GM12878 (cell line): Measurements from ENCODE around the gene DCAF4. TPM values are rescaled to one million over a fixed set of nuclear protein-coding genes. Genes with fewer than 3 reads are reported as not detected.

Experiments
- ATAC-seq: fragments of 200-7000 bp; cut with Tn5 transposase; 3 replicates; pipeline ENCODE4 v1.9.1; 2020; ENCODE audit warnings: mild to moderate bottlenecking, moderate library complexity
- BruUV-seq: library from RNA; stranded (reverse); fragments of 400-500 nt; replicated peaks from 2 replicates; lab custom pipeline; 2021; lab: Mats Ljungman, UMichigan
- CTCF ChIA-PET: fragments of 300-600 bp; sonication (Branson Sonifier 250); formaldehyde crosslinking; extraction: SDS; loops from one replicate; lab custom pipeline; 2021; ENCODE audit warnings: inconsistent platforms; lab: Yijun Ruan, JAX
- POLR2A ChIA-PET: fragments of 350-600 bp; formaldehyde crosslinking; extraction: SDS; loops from one replicate; lab custom pipeline; 2021; ENCODE audit warnings: inconsistent platforms; lab: Charles Lee
- RAD21 ChIA-PET: fragments of 300-600 bp; sonication (Branson Sonifier 250); formaldehyde crosslinking; loops from one replicate; lab custom pipeline; 2023; ENCODE audit warnings: antibody characterized with exemption; ENCODE audit not compliant: unreplicated experiment; lab: Charles Lee
- SMC1A ChIA-PET: fragments of 300-600 bp; sonication (Branson Sonifier 250); formaldehyde crosslinking; loops from one replicate; lab custom pipeline; 2023; ENCODE audit not compliant: unreplicated experiment, uncharacterized antibody; lab: Charles Lee
- DNase-seq: peaks from one replicate; pipeline ENCODE4 v3.0.0-alpha.2; 2011; ENCODE audit warnings: low read depth, low spot score
- FAIRE-seq: peaks from 3 replicates; lab custom pipeline; 2011; peaks lifted over from hg19 to GRCh38; lab: Jason Lieb, UNC
- H2AFZ ChIP-seq: 2 replicates; pipeline ENCODE4 v1.6.0; 2011; ENCODE audit warnings: low read depth, low read length, control low read depth; ENCODE audit not compliant: control insufficient read depth
- H3K27ac ChIP-seq: 2 replicates; pipeline ENCODE4 v1.5.1; 2011; ENCODE audit warnings: control low read depth; ENCODE audit not compliant: control insufficient read depth, insufficient read depth
- H3K27me3 ChIP-seq, 2 experiments: replicated peaks in 1 of 2; 2 replicates each; pipeline versions ENCODE4 v1.6.0 to v1.6.1; 2011; ENCODE audit warnings: low read length in 1 of 2; ENCODE audit not compliant: control insufficient read depth in 2 of 2, insufficient read depth in 2 of 2
- H3K36me3 ChIP-seq, 2 experiments: 2 replicates each; pipeline ENCODE4 v1.5.1; 2011; ENCODE audit warnings: low read length in 1 of 2; ENCODE audit not compliant: control insufficient read depth in 2 of 2, insufficient read depth in 2 of 2
- H3K4me1 ChIP-seq: 2 replicates; pipeline ENCODE4 v1.6.1; 2011; ENCODE audit warnings: mild to moderate bottlenecking, low read length, moderate library complexity, mixed read lengths; ENCODE audit not compliant: control insufficient read depth, insufficient read depth
- H3K4me2 ChIP-seq: 2 replicates; pipeline ENCODE4 v1.6.0; 2011; ENCODE audit warnings: control low read depth; ENCODE audit not compliant: control insufficient read depth, insufficient read depth
- H3K4me3 ChIP-seq: fragments of 200-600 bp; sonication (generic); 2 replicates; pipeline ENCODE4 v1.5.1; 2016
- H3K79me2 ChIP-seq: 2 replicates; pipeline ENCODE4 v1.6.0; 2011; ENCODE audit warnings: low read length; ENCODE audit not compliant: control insufficient read depth, insufficient read depth
- H3K9ac ChIP-seq: 2 replicates; pipeline ENCODE4 v1.8.0; 2011; ENCODE audit warnings: low read length, control low read depth, mixed read lengths; ENCODE audit not compliant: control insufficient read depth, insufficient read depth
- H3K9me3 ChIP-seq: replicated peaks from 3 replicates; pipeline ENCODE4 v1.5.1; 2011; ENCODE audit warnings: mild to moderate bottlenecking, low read length; ENCODE audit not compliant: control insufficient read depth, insufficient read depth
- H4K20me1 ChIP-seq: 2 replicates; pipeline ENCODE4 v1.6.0; 2011; ENCODE audit not compliant: control insufficient read depth, insufficient read depth
- ATF3 ChIP-seq: IDR thresholded peaks from 2 replicates; pipeline ENCODE4 v1.6.1; 2011; ENCODE audit warnings: low read depth, mild to moderate bottlenecking, low read length, moderate library complexity, borderline replicate concordance; ENCODE audit errors: extremely low read depth
- E2F4 ChIP-seq: IDR thresholded peaks from 2 replicates; pipeline ENCODE4 v1.6.1; 2012; ENCODE audit warnings: low read depth, low read length, improper control_type of control experiment
- ELK1 ChIP-seq: IDR thresholded peaks from 2 replicates; pipeline ENCODE4 v1.6.1; 2012; ENCODE audit warnings: low read depth, low read length, improper control_type of control experiment
- ETV6 ChIP-seq, 2 experiments: fragments of 450-650 bp in 1 of 2; IDR thresholded peaks in 1 of 2; conservative IDR thresholded peaks in 1 of 2; 2 replicates each; pipeline ENCODE4 v1.6.1; 2014; ENCODE audit warnings: antibody characterized with exemption in 1 of 2, borderline replicate concordance in 1 of 2, low read depth in 1 of 2, mild to moderate bottlenecking in 1 of 2, moderate library complexity in 1 of 2
- IKZF1 ChIP-seq: fragments of 450-650 bp; conservative IDR thresholded peaks from 2 replicates; pipeline ENCODE4 v1.6.1; 2017; ENCODE audit warnings: antibody characterized with exemption, mild to moderate bottlenecking
- JUNB ChIP-seq: IDR thresholded peaks from 2 replicates; pipeline ENCODE4 v1.6.1; 2016; ENCODE audit warnings: antibody characterized with exemption, mild to moderate bottlenecking
- MEF2B ChIP-seq: fragments of 450-650 bp; IDR thresholded peaks from 2 replicates; pipeline ENCODE4 v1.6.1; 2018; ENCODE audit warnings: mild to moderate bottlenecking, moderate library complexity; ENCODE audit not compliant: partially characterized antibody, poor library complexity, severe bottlenecking
- MLLT1 ChIP-seq: fragments of 450-650 bp; IDR thresholded peaks from 2 replicates; pipeline ENCODE4 v1.6.1; 2016; ENCODE audit warnings: mild to moderate bottlenecking
- PML ChIP-seq: IDR thresholded peaks from 2 replicates; pipeline ENCODE4 v1.6.1; 2012; ENCODE audit warnings: low read length, inconsistent platforms
- POLR2AphosphoS5 ChIP-seq: IDR thresholded peaks from 2 replicates; pipeline ENCODE4 v1.6.1; 2011; ENCODE audit warnings: mild to moderate bottlenecking, low read length, inconsistent platforms
- RB1 ChIP-seq: fragments of 450-650 bp; formaldehyde crosslinking; IDR thresholded peaks from 2 replicates; pipeline ENCODE4 v1.6.1; 2017; ENCODE audit warnings: mild to moderate bottlenecking, borderline replicate concordance
- RBBP5 ChIP-seq: fragments of 200-600 bp; sonication (generic); conservative IDR thresholded peaks from 2 replicates; pipeline ENCODE4 v1.6.1; 2016
- SKIL ChIP-seq: fragments of 450-650 bp; IDR thresholded peaks from 2 replicates; pipeline ENCODE4 v1.6.1; 2017; ENCODE audit warnings: mild to moderate bottlenecking, low read depth, inconsistent platforms; ENCODE audit not compliant: poor library complexity, severe bottlenecking
- SMAD1 ChIP-seq: fragments of 450-650 bp; IDR thresholded peaks from 2 replicates; pipeline ENCODE4 v1.6.1; 2018; ENCODE audit warnings: mild to moderate bottlenecking, low read depth; ENCODE audit not compliant: partially characterized antibody
- YBX1 ChIP-seq: fragments of 450-650 bp; IDR thresholded peaks from 2 replicates; pipeline ENCODE4 v1.6.1; 2016; ENCODE audit warnings: antibody characterized with exemption
- ZBED1 ChIP-seq: IDR thresholded peaks from 2 replicates; pipeline ENCODE4 v1.6.1; 2016; ENCODE audit warnings: borderline replicate concordance
- ZNF274 ChIP-seq: IDR thresholded peaks from one replicate; pipeline ENCODE4 v1.8.0; 2011; ENCODE audit not compliant: insufficient read length, insufficient read depth
- WGBS: methylation state at CpG from one replicate; pipeline ENCODE4 v1.1.6; 2016; ENCODE audit warnings: low lambda C conversion rate; ENCODE audit not compliant: insufficient replicate concordance, insufficient coverage; ENCODE audit errors: missing lambda C conversion rate; 5-methylcytosine and 5-hydroxymethylcytosine counted together
- in situ Hi-C: fragments of 300-500 bp; cut with MboI; formaldehyde crosslinking; loops from 9 replicates; pipeline ENCODE4 v1.14.3; 2018; ENCODE audit warnings: mixed read lengths
- intact Hi-C: fragments of 100-400 bp; cut with micrococcal nuclease; formaldehyde crosslinking; loops from one replicate; pipeline ENCODE4 v1.14.2; 2022; ENCODE audit not compliant: unreplicated experiment
- polyA plus RNA-seq, 11 experiments: library from polyadenylated mRNA; depleted of rRNA in 4 of 11; unstranded in 6 of 11; stranded (reverse) in 5 of 11; fragments of >200 nt; fragmentation: Nextera tagmentation in 4 of 11; fragmentation: Illumina TruSeq in 1 of 11; extraction: Ambion mirVana in 4 of 11; extraction: Trizol in 1 of 11; gene quantifications; 1 replicate in 1 of 11; 2 replicates in 10 of 11; pipeline versions ENCODE4 v1.2.1 to v1.2.3, GENCODE V29; 2011 to 2016; ENCODE audit warnings: inconsistent platforms in 2 of 11, missing spikeins in 2 of 11, low read depth in 1 of 11
- total RNA-seq, 4 experiments: library from RNA; depleted of rRNA in 3 of 4; stranded (reverse); fragments of >200 nt in 3 of 4; fragmentation: Illumina TruSeq in 1 of 4; extraction: Trizol in 1 of 4; gene quantifications; 2 replicates each; pipeline versions ENCODE4 v1.2.1 to v1.2.3, GENCODE V29; 2013 to 2021

DCAF4 gene
- total and polyA plus RNA-seq, 10 of the 15 experiments (the other 5 are each of a cell fraction or from before 2014, with no cell fraction given): 2.6 to 51.1 (median 21.0) TPM

- ChIA-PET POLR2A (no interaction called here), RAD21 (interaction anchor here (0.6 to 3.0 kb wide), 3 partner anchors 35 to 384 kb away, joined by 3 to 12 read pairs (median 4); no protein-coding TSS in a partner anchor), CTCF (interaction anchor here (0.7 to 14.5 kb wide), 4 partner anchors 18 to 383 kb away, joined by 3 to 520 read pairs (median 3); no protein-coding TSS in a partner anchor), SMC1A (interaction anchor here (1.0 to 2.9 kb wide), 4 partner anchors 10 to 384 kb away, joined by 3 to 18 read pairs (median 8); no protein-coding TSS in a partner anchor)
- BruUV-seq: no TSS peak
- H3K9ac ChIP-seq: no peak overlapping the region
- H2AFZ ChIP-seq: no peak overlapping the region
- intact Hi-C loops (no loop called here), in situ Hi-C loops (no loop called here)
- no peak overlapping the region for H3K4me3 ChIP-seq
- H3K9me3 ChIP-seq: no peaks in the 10 kb centered on the region
- no peak for FAIRE-seq
- no peak overlapping the region for H3K4me2 ChIP-seq
- DNase-seq: no peak
- WGBS: 67% methylated on average over 3 of the region's 3 CpGs
- no peak overlapping the region for H3K27ac ChIP-seq
- no peaks in the 10 kb centered on the region for H4K20me1 ChIP-seq
- H3K27me3 ChIP-seq: no peaks in the 10 kb centered on the region
- no peak for TF ChIP-seq E2F4
- TF ChIP-seq JUNB: no peak
- no peak for TF ChIP-seq RB1
- no peak for TF ChIP-seq MLLT1
- no peak for TF ChIP-seq IKZF1
- TF ChIP-seq ZBED1: no peak
- no peak for TF ChIP-seq ZNF274
- no peak for TF ChIP-seq ATF3
- TF ChIP-seq ETV6 (conservative IDR thresholded peaks at IDR 0.05 in 1 of 2, IDR thresholded peaks at IDR 0.05 in 1 of 2; ENCODE audit: borderline replicate concordance in 1 of 2, low read depth in 1 of 2): no peak
- TF ChIP-seq MEF2B: no peak
- no peak for TF ChIP-seq PML
- TF ChIP-seq POLR2AphosphoS5: no peak
- TF ChIP-seq RBBP5: no peak
- no peak for TF ChIP-seq SMAD1
- no peak for TF ChIP-seq SKIL
- no peak for TF ChIP-seq ELK1
- TF ChIP-seq YBX1: no peak
- no peak for ATAC-seq
- H3K4me1 ChIP-seq: no peaks in the 10 kb centered on the region; the same call in 1 of the 2 replicates
- no peaks in the 10 kb centered on the region for H3K36me3 ChIP-seq
- H3K79me2 ChIP-seq: no peaks in the 10 kb centered on the region
Observed at GRCh38 chr14:72898448-72898847, 27.8 kb upstream of the DCAF4 start.
